WTC11 (cell line): ENCODE results near the gene OLFM1.

Source experiments
- CBFB ChIP-seq: sonication (generic); formaldehyde crosslinking; IDR thresholded peaks from 2 replicates; pipeline ENCODE4 v1.8.1; 2022; ENCODE audit warnings: mild to moderate bottlenecking, low read depth, missing genetic modification reagents
- CREB1 ChIP-seq: sonication (generic); formaldehyde crosslinking; IDR thresholded peaks from 2 replicates; pipeline ENCODE4 v1.8.0; 2023; ENCODE audit warnings: mild to moderate bottlenecking, missing genetic modification reagents
- CTCF ChIP-seq: fragments of 200-600 bp; IDR thresholded peaks from 2 replicates; pipeline ENCODE4 v1.8.0; 2022; ENCODE audit warnings: antibody characterized with exemption
- E2F1 ChIP-seq: sonication (generic); formaldehyde crosslinking; IDR thresholded peaks from 2 replicates; pipeline ENCODE4 v1.8.0; 2022; ENCODE audit warnings: mild to moderate bottlenecking, missing genetic modification reagents
- GRHL2 ChIP-seq: fragments of 250-450 bp; sonication (Bioruptor Pico); IDR thresholded peaks from 2 replicates; pipeline ENCODE4 v1.8.0; 2022; ENCODE audit warnings: mild to moderate bottlenecking, moderate library complexity; ENCODE audit not compliant: insufficient replicate concordance, severe bottlenecking
- KAT7 ChIP-seq: sonication (generic); formaldehyde crosslinking; IDR thresholded peaks from 2 replicates; pipeline ENCODE4 v1.8.1; 2023; ENCODE audit warnings: missing genetic modification reagents, mild to moderate bottlenecking, borderline replicate concordance
- TP53 ChIP-seq: sonication (generic); formaldehyde crosslinking; IDR thresholded peaks from 2 replicates; pipeline ENCODE4 v1.8.1; 2023; ENCODE audit warnings: mild to moderate bottlenecking, missing genetic modification reagents
- ZNF263 ChIP-seq: sonication (generic); formaldehyde crosslinking; IDR thresholded peaks from 2 replicates; pipeline ENCODE4 v1.8.1; 2022; ENCODE audit warnings: low read depth, mild to moderate bottlenecking, moderate library complexity, missing genetic modification reagents

GRCh38 chr9:135126451-135127187 is 39.2 kb downstream of the OLFM1 start:
- TF ChIP-seq CTCF: no peak
- no peak for TF ChIP-seq KAT7 (CRISPR knock-in tag)
- no peak for TF ChIP-seq CREB1 (CRISPR knock-in tag)
- no peak for TF ChIP-seq CBFB (CRISPR knock-in tag)
- TF ChIP-seq TP53 (CRISPR knock-in tag): no peak
- no peak for TF ChIP-seq E2F1 (CRISPR knock-in tag)
- no peak for TF ChIP-seq GRHL2 (CRISPR knock-in tag)
- no peak for TF ChIP-seq ZNF263 (CRISPR knock-in tag)
